ENCODE measurements around the gene UBC.
"Not testable (repeated sequence)": the region's sequence is repeated elsewhere in the genome, so short reads cannot be mapped to it uniquely, and the experiment has no call there.

The UBC gene

DNA sequence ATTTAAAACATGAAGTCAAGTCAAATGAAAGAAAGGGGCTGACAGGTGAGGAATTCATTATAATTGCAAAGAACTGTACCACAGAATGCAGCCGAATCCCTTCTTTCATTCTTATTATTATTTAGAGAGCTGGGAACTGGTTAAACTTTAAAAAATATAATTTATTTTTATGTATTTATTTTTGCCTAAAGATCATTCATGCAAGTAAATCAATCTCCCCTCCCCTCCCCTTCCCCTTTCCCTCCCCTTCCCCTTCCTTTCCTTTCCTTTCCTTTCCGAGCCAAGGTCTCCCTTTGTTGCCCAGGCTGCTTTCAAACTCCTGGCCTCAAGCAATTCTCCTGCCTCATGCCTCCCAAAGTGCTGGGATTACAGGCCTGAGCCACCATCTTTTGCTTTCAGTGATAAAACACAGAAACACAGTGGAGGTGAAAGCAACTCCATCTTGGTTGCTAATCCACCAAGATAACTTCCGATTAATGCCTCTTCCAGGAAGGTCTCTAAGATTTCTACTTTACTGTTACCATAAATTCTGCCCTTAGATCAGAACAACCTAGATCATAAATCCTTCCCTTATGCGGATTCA lies 6.0 kb upstream of the UBC start:
- H3K36me3 ChIP-seq (ENCODE audit: insufficient read depth, low read length), result no peaks in the 10 kb centered on the region
- peak overlapping the region; percentile 88 for H3K27ac ChIP-seq (ENCODE audit: low read depth, low read length)
- H3K4me3 ChIP-seq (ENCODE audit: low read length), result peak overlapping the region; percentile 51
- H3K9ac ChIP-seq (ENCODE audit: low read depth, low read length), result peak overlapping the region; percentile 70
- peaks cover 63% of the 10 kb centered on the region for H3K4me1 ChIP-seq (ENCODE audit: insufficient read depth, low read length)
- H3K9me3 ChIP-seq (ENCODE audit: insufficient read depth, low read depth, low read length), result no peaks in the 10 kb centered on the region
- 46% methylated on average over 3 of the region's 4 CpGs for WGBS
- H3K27me3 ChIP-seq (ENCODE audit: insufficient read depth, low read length), result no peaks in the 10 kb centered on the region

DNA sequence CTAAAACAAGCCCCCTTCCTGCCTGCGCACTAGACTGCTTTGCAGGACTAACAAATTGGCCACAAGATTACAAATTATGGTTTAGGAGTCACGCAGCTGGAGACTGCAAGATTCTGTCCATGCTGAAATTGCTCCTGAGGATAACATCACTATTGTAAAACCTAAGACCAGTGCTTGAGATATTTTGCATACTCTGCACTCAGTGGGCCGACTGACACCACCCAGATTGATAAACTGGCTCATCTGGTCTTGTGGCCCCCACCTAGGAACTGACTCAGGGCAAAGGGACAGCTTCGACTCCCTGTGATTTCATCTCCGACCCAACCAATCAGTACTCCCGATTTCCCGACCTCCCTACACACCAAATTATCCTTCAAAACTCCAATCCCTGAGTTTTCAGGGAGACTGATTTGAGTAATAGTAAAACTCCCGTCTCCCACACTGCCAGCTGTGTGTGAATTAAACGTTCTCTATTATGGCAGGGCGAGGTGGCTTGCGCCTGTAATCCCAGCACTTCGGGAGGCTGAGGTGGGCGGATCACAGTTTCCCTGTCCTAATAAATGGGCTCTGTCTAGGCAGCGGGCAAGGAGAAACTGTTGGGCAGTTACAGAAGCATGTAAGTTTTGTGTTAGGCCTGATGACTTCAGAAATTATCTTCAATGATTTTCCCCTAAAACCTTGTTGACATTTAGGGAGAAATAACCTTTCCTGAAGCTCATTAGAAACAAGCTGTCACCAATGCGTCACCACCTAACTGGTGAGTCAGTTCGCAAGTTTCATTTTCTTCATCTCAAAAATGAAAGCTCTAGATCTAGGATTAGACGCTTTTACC lies 5.3 kb upstream of the UBC start:
- H3K4me1 ChIP-seq (ENCODE audit: insufficient read depth, low read length), result peaks cover 65% of the 10 kb centered on the region
- H3K9ac ChIP-seq (ENCODE audit: low read depth, low read length), result no peak overlapping the region
- peak overlapping the region; percentile 65; the same call in 1 of the 2 replicates for H3K27ac ChIP-seq (ENCODE audit: low read depth, low read length)
- no peaks in the 10 kb centered on the region for H3K36me3 ChIP-seq (ENCODE audit: insufficient read depth, low read length)
- peak overlapping the region; percentile 51 for H3K4me3 ChIP-seq (ENCODE audit: low read length)
- H3K27me3 ChIP-seq (ENCODE audit: insufficient read depth, low read length), result no peaks in the 10 kb centered on the region
- WGBS, result 48% methylated on average over 15 of the region's 17 CpGs
- H3K9me3 ChIP-seq (ENCODE audit: insufficient read depth, low read depth, low read length), result no peaks in the 10 kb centered on the region

DNA sequence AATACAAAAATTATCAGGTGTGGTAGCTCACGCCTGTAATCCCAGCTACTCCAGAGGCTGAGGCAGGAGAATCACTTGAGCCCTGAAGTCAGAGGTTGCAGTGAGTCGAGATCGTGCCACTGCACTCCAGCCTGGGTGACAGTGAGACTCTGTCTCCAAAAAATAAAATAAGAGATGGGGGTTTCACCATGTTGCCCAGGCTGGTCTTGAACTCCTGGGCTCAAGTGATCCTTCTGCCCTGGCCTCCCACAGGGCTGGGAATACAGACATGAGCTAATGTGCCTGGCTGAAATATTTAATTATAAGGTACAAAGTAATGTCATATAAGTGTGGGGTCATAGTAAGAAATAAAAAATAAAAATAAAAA lies 4.2 kb upstream of the UBC start:
- WGBS, result 92% methylated on average over 3 of the region's 3 CpGs
- not testable (repeated sequence) for H3K27me3 ChIP-seq (ENCODE audit: insufficient read depth, low read length); H3K9ac ChIP-seq (ENCODE audit: low read depth, low read length); H3K36me3 ChIP-seq (ENCODE audit: insufficient read depth, low read length); H3K4me3 ChIP-seq (ENCODE audit: low read length); H3K9me3 ChIP-seq (ENCODE audit: insufficient read depth, low read depth, low read length)
- Histone ChIP-seq H3K4me1 (ENCODE audit: insufficient read depth, low read length) (peaks cover 63% of the 10 kb centered on the region), H3K27ac (ENCODE audit: low read depth, low read length) (peak overlapping the region; percentile 96)

DNA sequence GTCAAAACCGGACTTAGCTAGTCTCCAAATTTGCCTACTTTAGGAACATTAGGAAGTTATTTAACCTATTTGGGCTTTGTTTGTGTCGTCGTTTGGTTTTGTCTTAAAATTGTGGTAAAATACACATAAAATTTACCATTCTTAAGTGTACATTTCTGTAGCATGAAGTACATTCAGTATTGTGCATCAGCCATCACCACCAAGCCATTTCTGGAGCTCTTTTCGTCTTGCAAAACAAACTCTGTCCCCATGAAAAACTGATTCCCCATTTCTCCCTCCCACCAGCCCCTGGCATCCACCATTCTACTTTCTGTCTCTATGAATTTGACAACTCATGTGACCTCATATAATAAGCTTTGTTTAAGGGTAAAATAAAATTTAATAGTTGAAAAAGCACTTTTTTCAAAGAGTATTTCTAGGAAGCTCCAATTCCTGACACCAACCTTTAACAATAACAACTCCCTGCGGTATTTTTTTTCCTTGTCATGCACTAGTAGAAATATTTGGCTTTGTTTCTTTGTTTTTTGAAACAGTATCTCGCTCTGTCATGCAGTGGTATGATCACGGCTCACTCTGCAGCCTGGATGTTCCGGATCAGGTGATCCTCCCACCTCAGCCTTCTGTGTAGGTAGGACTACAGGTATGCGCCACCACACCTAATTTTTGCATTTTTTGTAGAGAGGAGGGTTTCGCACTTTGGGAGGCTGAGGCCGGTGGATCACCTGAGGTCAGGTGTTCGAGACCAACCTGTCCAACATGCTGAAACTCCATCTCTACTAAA lies 3.6 kb upstream of the UBC start:
- Histone ChIP-seq H3K27me3 (ENCODE audit: insufficient read depth, low read length) (no peaks in the 10 kb centered on the region), H3K9ac (ENCODE audit: low read depth, low read length) (peak overlapping the region; percentile 86), H3K4me3 (ENCODE audit: low read length) (peak overlapping the region; percentile 98), H3K9me3 (ENCODE audit: insufficient read depth, low read depth, low read length) (no peaks in the 10 kb centered on the region), H3K27ac (ENCODE audit: low read depth, low read length) (peak overlapping the region; percentile 96), H3K36me3 (ENCODE audit: insufficient read depth, low read length) (peaks cover 8% of the 10 kb centered on the region), H3K4me1 (ENCODE audit: insufficient read depth, low read length) (peaks cover 63% of the 10 kb centered on the region)
- WGBS, result 83% methylated on average over 9 of the region's 12 CpGs

DNA sequence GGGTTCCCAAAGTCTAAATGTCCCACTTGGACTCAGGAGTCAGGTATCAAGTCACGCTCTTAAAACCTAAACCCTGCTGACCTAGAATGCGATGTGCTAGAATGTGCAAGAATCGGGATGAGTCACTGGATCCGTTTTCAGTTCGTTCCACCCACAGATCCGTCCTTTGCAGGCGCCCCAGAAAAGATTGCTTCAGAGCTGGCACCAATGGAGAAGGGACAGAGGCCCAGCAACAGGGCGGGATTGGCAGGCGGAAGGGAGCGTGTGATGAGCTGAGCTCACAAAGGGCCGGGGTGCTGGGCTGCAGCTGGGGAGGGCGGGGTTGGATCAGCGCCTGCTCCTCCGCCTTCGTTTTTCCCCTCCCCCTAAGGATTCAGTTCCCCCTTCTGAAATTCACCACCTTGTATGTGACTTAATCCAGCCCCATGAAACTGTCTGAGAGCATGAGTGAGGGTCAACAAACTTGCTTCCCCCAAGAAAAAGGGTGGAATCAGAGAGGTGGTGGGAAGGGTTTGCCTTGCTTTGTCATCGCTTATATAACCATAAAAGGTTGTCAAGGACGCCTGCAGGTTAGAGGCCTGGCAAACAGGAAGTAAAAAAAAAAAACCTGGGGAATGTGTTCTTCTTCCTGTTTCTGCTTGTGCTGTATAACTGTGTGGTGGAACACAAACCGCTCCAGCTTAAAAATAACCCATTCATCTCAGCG lies 2.8 kb upstream of the UBC start:
- Histone ChIP-seq H3K4me1 (ENCODE audit: insufficient read depth, low read length) (peaks cover 63% of the 10 kb centered on the region), H3K4me3 (ENCODE audit: low read length) (peak overlapping the region; percentile 98), H3K9ac (ENCODE audit: low read depth, low read length) (peak overlapping the region; percentile 98), H3K27me3 (ENCODE audit: insufficient read depth, low read length) (no peaks in the 10 kb centered on the region), H3K36me3 (ENCODE audit: insufficient read depth, low read length) (peaks cover 15% of the 10 kb centered on the region), H3K9me3 (ENCODE audit: insufficient read depth, low read depth, low read length) (no peaks in the 10 kb centered on the region), H3K27ac (ENCODE audit: low read depth, low read length) (peak overlapping the region; percentile 96)
- WGBS, result 2% methylated on average over 18 of the region's 19 CpGs

DNA sequence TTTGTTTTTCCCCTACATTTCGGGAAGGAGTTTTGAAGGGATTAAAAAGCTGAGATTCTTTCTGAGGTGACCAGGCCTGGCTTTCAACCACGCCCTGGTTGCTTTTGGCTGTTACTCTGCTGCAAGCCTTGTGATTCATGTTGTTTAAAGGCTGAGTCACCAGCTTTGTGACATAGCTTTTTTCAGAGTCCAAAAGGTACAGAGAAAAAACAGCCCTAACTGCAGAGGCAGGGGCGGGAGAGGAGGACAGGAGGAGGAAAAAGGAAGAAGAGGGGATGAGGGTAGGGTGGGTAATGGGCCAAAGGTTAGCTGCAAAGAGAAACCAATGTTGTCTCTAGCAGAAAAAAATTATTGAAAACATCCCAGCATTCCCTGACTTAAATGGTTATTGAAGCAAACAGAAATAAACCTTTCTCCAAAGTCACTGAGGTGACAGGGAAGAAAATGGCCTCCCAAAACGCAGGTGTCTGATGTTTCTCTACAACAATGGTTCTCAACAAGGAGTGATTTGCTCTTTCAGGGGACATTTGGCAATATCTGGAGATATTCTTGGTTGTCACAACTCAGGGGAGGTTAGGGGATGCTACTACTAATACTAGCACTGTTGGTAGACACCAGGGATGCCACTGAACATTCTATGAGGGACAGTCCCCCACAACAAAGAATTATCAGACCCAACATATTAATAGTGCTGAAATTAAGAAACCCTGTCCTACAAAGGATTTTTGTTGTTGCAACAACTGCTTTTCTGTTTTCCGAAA lies 2.1 kb upstream of the UBC start:
- Histone ChIP-seq H3K4me3 (ENCODE audit: low read length) (peak overlapping the region; percentile 98), H3K27ac (ENCODE audit: low read depth, low read length) (peak overlapping the region; percentile 96), H3K9ac (ENCODE audit: low read depth, low read length) (peak overlapping the region; percentile 98), H3K36me3 (ENCODE audit: insufficient read depth, low read length) (peaks cover 18% of the 10 kb centered on the region), H3K9me3 (ENCODE audit: insufficient read depth, low read depth, low read length) (no peaks in the 10 kb centered on the region), H3K27me3 (ENCODE audit: insufficient read depth, low read length) (no peaks in the 10 kb centered on the region), H3K4me1 (ENCODE audit: insufficient read depth, low read length) (peaks cover 57% of the 10 kb centered on the region)
- WGBS, result 33% methylated on average over 5 of the region's 5 CpGs

DNA sequence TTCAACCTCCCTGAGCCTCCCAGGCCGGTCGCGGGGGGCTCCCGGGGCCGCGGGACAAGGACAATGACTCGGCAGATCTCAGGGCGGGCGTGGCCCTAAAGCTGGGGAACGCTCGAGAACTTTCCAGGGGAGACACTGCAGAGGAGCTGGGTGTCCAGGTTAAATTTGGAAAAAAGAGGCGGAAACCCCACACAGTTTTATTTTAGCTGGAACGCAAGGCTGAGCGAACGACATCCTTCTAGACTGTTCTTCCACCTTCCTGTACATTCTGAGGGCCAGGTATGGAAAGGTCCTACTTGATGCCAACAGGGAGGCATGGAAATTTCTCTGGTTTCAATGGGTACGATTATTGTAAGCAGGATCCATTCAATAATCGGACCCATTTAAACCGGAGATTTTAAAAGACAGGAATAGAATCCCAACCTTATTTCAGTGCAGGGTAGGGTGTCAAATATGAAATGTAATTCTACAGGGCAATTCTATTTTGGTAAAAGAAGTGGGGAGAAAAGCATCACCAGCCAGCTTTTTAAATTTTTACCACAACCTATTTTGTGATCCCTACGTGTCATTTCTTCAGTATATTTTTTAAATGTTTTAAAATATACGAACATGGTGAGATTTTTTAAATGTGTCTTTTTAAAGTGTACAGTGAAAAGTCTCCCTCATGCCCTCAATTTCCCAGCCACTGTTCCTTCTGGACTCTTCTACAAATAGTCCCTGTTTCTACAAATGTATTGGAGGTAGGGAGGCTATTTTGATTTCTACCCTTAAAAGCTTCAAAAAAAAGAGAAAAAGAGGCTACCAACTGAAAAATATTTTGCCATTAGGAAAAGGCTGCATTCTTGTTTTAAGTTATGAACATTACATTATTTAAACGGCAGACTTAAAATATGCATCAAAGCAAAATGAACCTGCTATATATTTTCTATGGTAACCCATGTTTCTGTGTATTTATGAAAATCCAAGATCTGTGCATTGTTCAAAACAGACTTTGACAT lies 1.1 kb upstream of the UBC start:
- H3K9me3 ChIP-seq (ENCODE audit: insufficient read depth, low read depth, low read length), result no peaks in the 10 kb centered on the region
- peak overlapping the region; percentile 96 for H3K27ac ChIP-seq (ENCODE audit: low read depth, low read length)
- H3K4me1 ChIP-seq (ENCODE audit: insufficient read depth, low read length), result peaks cover 47% of the 10 kb centered on the region
- peak overlapping the region; percentile 98 for H3K4me3 ChIP-seq (ENCODE audit: low read length)
- H3K9ac ChIP-seq (ENCODE audit: low read depth, low read length), result peak overlapping the region; percentile 98
- peaks cover 28% of the 10 kb centered on the region for H3K36me3 ChIP-seq (ENCODE audit: insufficient read depth, low read length)
- WGBS, result 15% methylated on average over 18 of the region's 21 CpGs
- H3K27me3 ChIP-seq (ENCODE audit: insufficient read depth, low read length), result no peaks in the 10 kb centered on the region

DNA sequence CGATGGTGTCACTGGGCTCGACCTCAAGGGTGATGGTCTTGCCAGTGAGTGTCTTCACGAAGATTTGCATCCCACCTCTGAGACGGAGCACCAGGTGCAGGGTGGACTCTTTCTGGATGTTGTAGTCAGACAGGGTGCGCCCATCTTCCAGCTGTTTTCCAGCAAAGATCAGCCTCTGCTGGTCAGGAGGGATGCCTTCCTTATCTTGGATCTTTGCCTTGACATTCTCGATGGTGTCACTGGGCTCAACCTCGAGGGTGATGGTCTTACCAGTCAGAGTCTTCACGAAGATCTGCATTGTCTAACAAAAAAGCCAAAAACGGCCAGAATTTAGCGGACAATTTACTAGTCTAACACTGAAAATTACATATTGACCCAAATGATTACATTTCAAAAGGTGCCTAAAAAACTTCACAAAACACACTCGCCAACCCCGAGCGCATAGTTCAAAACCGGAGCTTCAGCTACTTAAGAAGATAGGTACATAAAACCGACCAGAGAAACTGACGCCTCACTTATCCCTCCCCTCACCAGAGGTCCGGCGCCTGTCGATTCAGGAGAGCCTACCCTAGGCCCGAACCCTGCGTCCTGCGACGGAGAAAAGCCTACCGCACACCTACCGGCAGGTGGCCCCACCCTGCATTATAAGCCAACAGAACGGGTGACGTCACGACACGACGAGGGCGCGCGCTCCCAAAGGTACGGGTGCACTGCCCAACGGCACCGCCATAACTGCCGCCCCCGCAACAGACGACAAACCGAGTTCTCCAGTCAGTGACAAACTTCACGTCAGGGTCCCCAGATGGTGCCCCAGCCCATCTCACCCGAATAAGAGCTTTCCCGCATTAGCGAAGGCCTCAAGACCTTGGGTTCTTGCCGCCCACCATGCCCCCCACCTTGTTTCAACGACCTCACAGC lies 717 bp downstream of the UBC start:
- WGBS, result 10% methylated on average over 46 of the region's 46 CpGs
- peak overlapping the region; percentile 98 for H3K9ac ChIP-seq (ENCODE audit: low read depth, low read length)
- H3K4me3 ChIP-seq (ENCODE audit: low read length), result peak overlapping the region; percentile 98
- peaks cover 29% of the 10 kb centered on the region for H3K36me3 ChIP-seq (ENCODE audit: insufficient read depth, low read length)
- H3K9me3 ChIP-seq (ENCODE audit: insufficient read depth, low read depth, low read length), result no peaks in the 10 kb centered on the region
- H3K27me3 ChIP-seq (ENCODE audit: insufficient read depth, low read length), result no peaks in the 10 kb centered on the region
- H3K27ac ChIP-seq (ENCODE audit: low read depth, low read length), result peak overlapping the region; percentile 96
- peaks cover 30% of the 10 kb centered on the region for H3K4me1 ChIP-seq (ENCODE audit: insufficient read depth, low read length)

All from HUES64 (cell line).